B cell (primary cell): ENCODE data around the gene TENM4. TPM values are rescaled to one million over a fixed set of nuclear protein-coding genes. Genes with fewer than 3 reads are reported as not detected.

Experiments used
- ATAC-seq: fragments of 200-7000 bp; cut with Tn5 transposase; one replicate; pipeline ENCODE4 v1.10.0; 2021; ENCODE audit warnings: low read depth, mild to moderate bottlenecking, moderate number of reproducible peaks, moderate library complexity
- CTCF ChIA-PET: fragments of 350-600 bp; sonication (Branson Sonifier 250); formaldehyde crosslinking; loops from one replicate; lab custom pipeline; 2021; ENCODE audit warnings: antibody characterized with exemption, inconsistent platforms; lab: Charles Lee
- POLR2A ChIA-PET: fragments of 350-600 bp; sonication (Branson Sonifier 250); formaldehyde crosslinking; loops from one replicate; lab custom pipeline; 2021; ENCODE audit warnings: antibody characterized with exemption; lab: Charles Lee
- DNase-seq: peaks from one replicate; pipeline ENCODE4 v3.0.0; 2013
- H2AFZ ChIP-seq: 2 replicates; pipeline ENCODE4 v1.6.1; 2012; ENCODE audit warnings: mild to moderate bottlenecking, low read depth, low read length; ENCODE audit not compliant: insufficient read depth, poor library complexity, severe bottlenecking
- H3K27ac ChIP-seq, 2 donors: 1 replicate in 1 of 2; 2 replicates in 1 of 2; pipeline ENCODE4 v1.5.1; 2012 to 2013; ENCODE audit warnings: low read length in 2 of 2, mild to moderate bottlenecking in 2 of 2, moderate library complexity in 1 of 2
- H3K27me3 ChIP-seq, 4 experiments: fragments of 200-600 bp in 1 of 4; sonication (generic) in 1 of 4; replicated peaks in 1 of 4; 1 replicate in 2 of 4; 2 replicates in 2 of 4; pipeline versions ENCODE4 v1.6.1 to v1.7.0; 2013 to 2016; ENCODE audit warnings: low read length in 3 of 4, mild to moderate bottlenecking in 2 of 4, mixed read lengths in 1 of 4, moderate library complexity in 1 of 4; ENCODE audit not compliant: insufficient read depth in 4 of 4, control insufficient read depth in 3 of 4; ENCODE audit errors: control extremely low read depth in 1 of 4
- H3K36me3 ChIP-seq, 2 experiments: replicated peaks in 1 of 2; 1 replicate in 1 of 2; 2 replicates in 1 of 2; pipeline versions ENCODE4 v1.6.1 to v1.7.1; 2013; ENCODE audit warnings: low read length in 1 of 2; ENCODE audit not compliant: insufficient read depth in 2 of 2, control insufficient read depth in 1 of 2; ENCODE audit errors: control extremely low read depth in 1 of 2, extremely low read depth in 1 of 2
- H3K4me1 ChIP-seq, 2 donors: fragments of 200-600 bp in 1 of 2; sonication (generic) in 1 of 2; 1 replicate in 1 of 2; 2 replicates in 1 of 2; pipeline versions ENCODE4 v1.5.1 to v1.6.1; 2013 to 2017; ENCODE audit warnings: low read length in 2 of 2; ENCODE audit not compliant: control insufficient read depth in 2 of 2, insufficient read depth in 2 of 2
- H3K4me2 ChIP-seq: replicated peaks from 2 replicates; pipeline ENCODE3; 2012; ENCODE audit warnings: mild to moderate bottlenecking, low read depth, low read length; ENCODE audit not compliant: poor library complexity, severe bottlenecking
- H3K4me3 ChIP-seq, 5 experiments: fragments of 200-600 bp in 1 of 5; sonication (generic) in 1 of 5; 1 replicate in 3 of 5; 2 replicates in 2 of 5; pipeline versions ENCODE4 v1.5.1 to v1.7.0; 2011 to 2016; ENCODE audit warnings: low read length in 4 of 5, mild to moderate bottlenecking in 4 of 5, low read depth in 2 of 5, control low read depth in 1 of 5, moderate library complexity in 1 of 5; ENCODE audit not compliant: insufficient read depth in 1 of 5; ENCODE audit errors: control extremely low read depth in 1 of 5, extremely low read depth in 1 of 5
- H3K79me2 ChIP-seq: fragments of 200-600 bp; sonication (generic); one replicate; pipeline ENCODE4 v1.6.0; 2016; ENCODE audit warnings: low read length; ENCODE audit not compliant: control insufficient read depth, insufficient read depth
- H3K9ac ChIP-seq: fragments of 200-600 bp; sonication (generic); 2 replicates; pipeline ENCODE4 v1.6.1; 2017; ENCODE audit warnings: mild to moderate bottlenecking, low read length, moderate library complexity
- H3K9me3 ChIP-seq, 3 donors: one replicate each; pipeline versions ENCODE4 v1.6.1 to v1.7.1; 2013; ENCODE audit warnings: low read length in 2 of 3; ENCODE audit not compliant: control insufficient read depth in 2 of 3, insufficient read depth in 1 of 3; ENCODE audit errors: control extremely low read depth in 1 of 3
- H4K20me1 ChIP-seq: 2 replicates; pipeline ENCODE4 v1.6.0; 2012; ENCODE audit warnings: mild to moderate bottlenecking, low read length; ENCODE audit not compliant: insufficient read depth, control insufficient read depth, poor library complexity, severe bottlenecking
- H3K27ac Mint-ChIP-seq: one replicate; pipeline ENCODE4 v1.8.0; 2021; ENCODE audit warnings: mixed read lengths
- H3K27me3 Mint-ChIP-seq: one replicate; pipeline ENCODE4 v1.8.0; 2021; ENCODE audit warnings: mixed read lengths
- H3K4me1 Mint-ChIP-seq: one replicate; pipeline ENCODE4 v1.8.0; 2021; ENCODE audit warnings: mixed read lengths
- H3K4me3 Mint-ChIP-seq: one replicate; pipeline ENCODE4 v1.8.0; 2021; ENCODE audit warnings: mixed read lengths
- H3K9me3 Mint-ChIP-seq: one replicate; pipeline ENCODE4 v1.8.0; 2022; ENCODE audit warnings: mixed read lengths; ENCODE audit not compliant: insufficient read depth
- CTCF ChIP-seq: fragments of 200-600 bp; IDR thresholded peaks from one replicate; pipeline ENCODE4 v1.8.0; 2022; ENCODE audit warnings: antibody characterized with exemption, mild to moderate bottlenecking
- EZH2 ChIP-seq: IDR thresholded peaks from 2 replicates; pipeline ENCODE4 v1.6.1; 2012; ENCODE audit warnings: borderline replicate concordance, low read depth, mild to moderate bottlenecking, moderate library complexity, low read length; ENCODE audit not compliant: insufficient read depth, poor library complexity, severe bottlenecking
- WGBS: methylation state at CpG from one replicate; pipeline ENCODE4 v1.1.5; 2013; ENCODE audit warnings: missing lambda C conversion rate; ENCODE audit not compliant: insufficient coverage; 5-methylcytosine and 5-hydroxymethylcytosine counted together
- intact Hi-C: fragments of 100-400 bp; cut with micrococcal nuclease; formaldehyde crosslinking; loops from one replicate; pipeline ENCODE4 v1.10.0; 2022
- polyA plus RNA-seq: library from polyadenylated mRNA; depleted of rRNA; stranded (reverse); fragments of >200 nt; gene quantifications from 2 replicates; pipeline ENCODE4 v1.2.3, GENCODE V29; 2012
- total RNA-seq, 2 donors: library from RNA; stranded (reverse); fragments of 120-200 nt in 1 of 2; gene quantifications; 1 replicate in 1 of 2; 2 replicates in 1 of 2; pipeline versions ENCODE4 v1.2.3 to v1.2.4, GENCODE V29; 2013 to 2022

The TENM4 gene
- total and polyA plus RNA-seq, 2 donors (not counting 1 experiment from before 2014, with no cell fraction given) = 0.09 to 5.7 TPM

GRCh38 chr11:79388201-79388600 is 52.6 kb downstream of the TENM4 start:
- no peaks in the 10 kb centered on the region for H3K36me3 ChIP-seq
- no peak overlapping the region for H3K4me3 ChIP-seq
- ATAC-seq = no peak
- CTCF ChIA-PET = no interaction called here
- Mint-ChIP-seq H3K27ac (no peak overlapping the region), H3K27me3 (peaks cover 49% of the 10 kb centered on the region), H3K4me3 (no peak overlapping the region), H3K4me1 (peaks cover 16% of the 10 kb centered on the region), H3K9me3 (no peaks in the 10 kb centered on the region)
- peaks cover 0 to 47% (median 5%) of the 10 kb centered on the region in 4 experiments for H3K27me3 ChIP-seq
- no peak for DNase-seq
- H4K20me1 ChIP-seq = no peaks in the 10 kb centered on the region
- H3K9me3 ChIP-seq = peaks cover 0 to 5% (median 0%) of the 10 kb centered on the region in 3 donors
- no peak overlapping the region for H2AFZ ChIP-seq
- H3K27ac ChIP-seq = no peak overlapping the region
- TF ChIP-seq EZH2 = no peak
- intact Hi-C loops = no loop called here
- 94% methylated on average over 2 of the region's 2 CpGs for WGBS
- peaks cover 9 to 12% of the 10 kb centered on the region in 2 donors for H3K4me1 ChIP-seq
- H3K79me2 ChIP-seq = no peaks in the 10 kb centered on the region
- POLR2A ChIA-PET = no interaction called here
- no peak overlapping the region for H3K4me2 ChIP-seq
- no peak overlapping the region for H3K9ac ChIP-seq

GRCh38 chr11:79383874-79384273 is 57.0 kb downstream of the TENM4 start:
- Histone ChIP-seq H3K4me2 (no peak overlapping the region), H3K9me3 (peaks cover 0 to 5% (median 0%) of the 10 kb centered on the region in 3 donors), H4K20me1 (no peaks in the 10 kb centered on the region), H3K4me3 (no peak overlapping the region), H3K79me2 (no peaks in the 10 kb centered on the region), H3K4me1 (peaks cover 9 to 12% of the 10 kb centered on the region in 2 donors), H3K27ac (no peak overlapping the region), H2AFZ (no peak overlapping the region), H3K9ac (no peak overlapping the region), H3K27me3 (peaks cover 0 to 21% (median 3%) of the 10 kb centered on the region in 4 experiments), H3K36me3 (no peaks in the 10 kb centered on the region)
- Mint-ChIP-seq H3K27me3 (peaks cover 42% of the 10 kb centered on the region), H3K4me1 (peaks cover 15% of the 10 kb centered on the region), H3K4me3 (no peak overlapping the region), H3K9me3 (no peaks in the 10 kb centered on the region), H3K27ac (no peak overlapping the region)
- intact Hi-C loops = no loop called here
- DNase-seq (no peak), ATAC-seq (no peak)
- ChIA-PET CTCF (no interaction called here), POLR2A (no interaction called here)
- TF ChIP-seq EZH2 = no peak
- no peak for TF ChIP-seq CTCF
- 92% methylated on average over 2 of the region's 3 CpGs for WGBS
